SH-SY5Y (cell line): ENCODE data around the gene KRT31.

Source experiments
- GATA2 ChIP-seq: IDR thresholded peaks from 2 replicates; pipeline ENCODE4 v1.6.1; 2011; ENCODE audit warnings: mild to moderate bottlenecking, low read depth, low read length
- GATA3 ChIP-seq: IDR thresholded peaks from 2 replicates; pipeline ENCODE4 v1.6.1; 2011; ENCODE audit warnings: low read depth, mild to moderate bottlenecking, low read length, moderate library complexity

KRT31 gene

GRCh38 chr17:41345992-41346391 is 51.4 kb downstream of the KRT31 start:
- TF ChIP-seq GATA3 (no peak), GATA2 (no peak)
